ENCODE measurements around the gene GBF1.
"Not testable (repeated sequence)": the region's sequence is repeated elsewhere in the genome, so short reads cannot be mapped to it uniquely, and the experiment has no call there.

GBF1 gene

DNA sequence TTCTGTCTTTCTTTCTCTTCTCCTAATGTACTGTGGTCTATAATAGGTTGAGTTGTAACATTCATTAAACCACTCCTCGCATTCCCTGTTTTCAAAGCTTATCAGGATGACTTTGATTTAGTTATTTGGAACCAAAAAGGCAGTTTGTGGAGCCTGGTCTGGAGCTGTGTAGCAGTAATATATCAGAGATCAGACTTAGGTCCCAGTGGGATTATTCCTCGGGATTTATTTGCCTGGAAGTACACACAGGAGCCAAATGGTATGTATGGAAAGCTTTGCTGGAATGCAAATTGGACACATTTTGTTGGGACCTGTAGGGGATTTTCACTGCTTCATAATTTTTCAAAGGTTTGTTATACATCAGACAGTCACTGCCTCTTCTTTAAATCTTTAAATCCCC lies 40.9 kb downstream of the GBF1 start:
- Histone ChIP-seq H3K36me3 (replicated peaks) (peaks cover 3% of the 10 kb centered on the region; the same call in 1 of the 2 replicates), H3K4me1 (peaks cover 3% of the 10 kb centered on the region), H3K4me3 (no peak overlapping the region), H3K27me3 (ENCODE audit: low read depth) (no peaks in the 10 kb centered on the region), H3K9me3 (no peaks in the 10 kb centered on the region)
- in situ Hi-C loops (cut with MboI; ENCODE audit: low sequenced_read_pairs), result no loop called here
- DNase-seq (ENCODE audit: low spot score in 2 of 2), result no peak

DNA sequence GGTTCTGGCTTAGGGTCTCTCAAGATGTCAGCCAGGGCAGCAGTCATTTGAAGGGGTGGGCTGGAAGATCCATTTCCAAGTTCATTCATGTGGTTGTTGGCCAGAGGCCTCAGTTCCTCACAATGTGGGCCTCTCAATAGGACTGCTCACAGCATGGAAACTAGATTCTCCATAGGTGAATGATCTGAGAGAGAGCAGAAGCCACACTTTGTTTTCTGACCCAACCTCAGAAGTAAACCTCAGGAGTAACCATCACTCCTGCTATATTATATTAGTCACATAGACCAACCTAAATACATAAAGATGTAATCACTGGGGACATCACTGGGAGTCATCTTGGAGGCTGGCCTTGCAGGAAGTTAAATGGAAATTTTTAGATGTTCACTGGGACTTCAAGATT lies 42.2 kb downstream of the GBF1 start:
- H3K4me1 ChIP-seq, result peaks cover 3% of the 10 kb centered on the region
- in situ Hi-C loops (cut with MboI; ENCODE audit: low sequenced_read_pairs), result no loop called here
- no peak for DNase-seq (ENCODE audit: low spot score in 2 of 2)
- H3K9me3 ChIP-seq, result no peaks in the 10 kb centered on the region
- H3K36me3 ChIP-seq (replicated peaks), result peaks cover 3% of the 10 kb centered on the region; the same call in 1 of the 2 replicates
- H3K27me3 ChIP-seq (ENCODE audit: low read depth), result no peaks in the 10 kb centered on the region
- no peak overlapping the region for H3K4me3 ChIP-seq

DNA sequence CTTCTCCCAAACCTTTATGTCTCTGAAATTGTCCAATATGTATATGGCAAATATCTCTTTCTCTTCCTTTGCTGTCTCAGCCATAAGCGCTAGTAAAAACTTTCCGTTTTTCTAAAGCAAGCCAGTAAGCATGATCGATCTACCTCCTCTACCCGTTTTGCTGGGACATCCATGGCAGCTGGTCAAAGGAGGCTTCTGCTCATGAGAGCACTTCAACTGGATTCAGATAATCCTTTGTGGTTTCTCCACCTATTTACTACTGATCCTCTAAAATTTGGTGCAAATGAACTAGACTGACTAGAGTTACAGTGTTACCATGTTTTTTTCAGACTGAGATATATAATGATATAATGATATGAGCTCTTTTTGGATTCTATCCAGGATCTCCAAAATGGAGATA lies 42.7 kb downstream of the GBF1 start:
- Histone ChIP-seq H3K27me3 (ENCODE audit: low read depth) (no peaks in the 10 kb centered on the region), H3K4me1 (peaks cover 3% of the 10 kb centered on the region), H3K9me3 (no peaks in the 10 kb centered on the region), H3K4me3 (no peak overlapping the region), H3K36me3 (replicated peaks) (peaks cover 3% of the 10 kb centered on the region; the same call in 1 of the 2 replicates)
- no peak for DNase-seq (ENCODE audit: low spot score in 2 of 2)
- in situ Hi-C loops (cut with MboI; ENCODE audit: low sequenced_read_pairs), result no loop called here

DNA sequence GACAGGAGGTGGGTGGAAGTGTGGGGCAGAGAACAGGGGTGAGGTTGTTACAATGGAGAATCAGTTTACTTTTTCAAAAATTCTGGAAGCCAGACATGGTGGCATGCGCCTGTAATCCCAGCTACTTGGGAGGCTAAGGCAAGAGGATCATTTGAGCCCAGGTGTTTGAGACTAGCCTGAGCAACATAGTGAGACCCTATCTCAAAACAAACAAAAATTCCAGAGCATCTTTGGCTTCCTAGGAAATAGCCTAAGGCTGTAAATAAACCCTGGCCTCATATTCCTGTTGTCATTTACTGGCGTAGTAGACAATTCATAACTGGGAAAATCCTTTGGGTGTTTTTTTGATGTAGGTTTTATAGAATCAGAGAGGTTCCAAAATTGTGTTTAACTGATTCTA lies 44.0 kb downstream of the GBF1 start:
- H3K27me3 ChIP-seq (ENCODE audit: low read depth), result no peaks in the 10 kb centered on the region
- no peaks in the 10 kb centered on the region for H3K9me3 ChIP-seq
- in situ Hi-C loops (cut with MboI; ENCODE audit: low sequenced_read_pairs), result no loop called here
- H3K4me1 ChIP-seq, result peaks cover 3% of the 10 kb centered on the region
- H3K36me3 ChIP-seq (replicated peaks), result peaks cover 3% of the 10 kb centered on the region; the same call in 1 of the 2 replicates
- H3K4me3 ChIP-seq, result no peak overlapping the region
- no peak for DNase-seq (ENCODE audit: low spot score in 2 of 2)

DNA sequence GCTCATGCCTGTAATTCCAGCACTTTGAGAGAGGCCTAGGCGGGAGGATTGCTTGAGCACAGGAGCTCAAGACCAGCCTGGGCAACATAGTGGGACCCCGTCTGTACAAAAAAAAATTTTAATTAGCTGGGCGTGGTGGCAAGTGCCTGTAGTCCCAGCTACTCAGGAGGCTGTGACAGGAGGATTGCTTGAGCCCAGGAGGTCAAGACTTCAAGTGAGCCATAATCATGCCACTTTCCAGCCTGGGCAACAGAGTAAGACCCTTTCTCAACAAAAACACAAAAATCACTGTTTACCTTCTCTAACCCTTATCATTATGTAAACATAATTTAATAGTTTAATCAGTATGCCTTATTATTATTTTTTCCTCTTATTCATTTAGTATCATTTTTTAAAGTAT lies 44.5 kb downstream of the GBF1 start:
- Histone ChIP-seq H3K9me3 (no peaks in the 10 kb centered on the region), H3K36me3 (replicated peaks) (peaks cover 3% of the 10 kb centered on the region; the same call in 1 of the 2 replicates), H3K4me3 (no peak overlapping the region), H3K4me1 (peaks cover 7% of the 10 kb centered on the region), H3K27me3 (ENCODE audit: low read depth) (no peaks in the 10 kb centered on the region)
- no peak for DNase-seq (ENCODE audit: low spot score in 2 of 2)
- in situ Hi-C loops (cut with MboI; ENCODE audit: low sequenced_read_pairs), result no loop called here

DNA sequence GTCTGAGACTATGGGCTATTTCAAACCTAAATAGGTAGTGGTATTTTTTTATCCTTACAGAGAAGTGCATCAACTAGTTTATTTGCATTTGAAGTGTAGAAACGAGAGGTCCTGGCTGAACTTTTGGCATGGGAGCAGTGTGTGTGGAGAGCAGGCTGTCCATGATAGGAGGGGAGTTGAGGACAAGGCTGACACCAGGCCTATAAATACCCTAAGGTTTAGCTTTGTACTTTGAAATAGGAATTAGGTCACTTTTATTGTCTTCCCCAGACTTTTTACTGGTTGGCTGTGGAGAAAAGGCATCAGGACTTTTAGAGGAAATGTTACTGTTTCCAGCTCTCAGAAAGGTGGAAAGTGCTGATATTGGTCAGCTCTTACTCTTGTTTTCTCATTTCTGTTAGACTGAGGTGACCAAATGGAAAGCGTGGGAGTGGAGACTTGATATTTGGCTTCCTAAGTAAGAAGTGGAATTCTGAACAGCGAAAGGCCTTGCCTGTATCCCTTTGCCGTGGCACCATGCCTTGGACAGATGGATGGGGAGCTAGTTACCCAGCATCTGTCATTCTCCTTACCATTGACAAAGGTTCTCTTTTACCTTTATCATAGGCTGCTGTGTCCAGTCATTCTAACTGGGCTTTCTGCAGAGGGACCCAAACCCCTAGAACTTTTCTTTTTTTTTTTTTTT lies 46.0 kb downstream of the GBF1 start:
- no peaks in the 10 kb centered on the region for H3K27me3 ChIP-seq (ENCODE audit: low read depth)
- DNase-seq (ENCODE audit: low spot score in 2 of 2), result no peak
- in situ Hi-C loops (cut with MboI; ENCODE audit: low sequenced_read_pairs), result no loop called here
- peaks cover 3% of the 10 kb centered on the region; the same call in 1 of the 2 replicates for H3K36me3 ChIP-seq (replicated peaks)
- H3K9me3 ChIP-seq, result no peaks in the 10 kb centered on the region
- H3K4me1 ChIP-seq, result peaks cover 14% of the 10 kb centered on the region
- no peak overlapping the region for H3K4me3 ChIP-seq

DNA sequence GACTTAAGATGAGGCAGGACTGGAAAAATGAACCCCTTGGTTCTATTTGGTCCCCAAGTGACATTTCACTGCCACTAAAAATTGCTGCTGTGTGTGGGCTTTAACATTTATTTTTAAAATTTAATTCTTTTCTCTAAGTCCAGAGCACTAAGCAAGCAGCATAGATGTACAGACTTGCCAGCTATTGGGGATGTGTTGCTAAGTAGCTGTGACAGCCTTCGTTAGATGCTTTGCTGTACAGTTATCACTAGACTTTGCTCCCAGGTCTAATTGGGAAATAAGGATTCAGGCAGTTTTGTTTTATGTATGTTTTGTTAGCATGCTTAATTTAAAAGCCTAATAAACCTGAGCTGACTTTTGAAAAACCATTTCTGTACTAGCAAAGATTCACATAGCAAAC lies 51.8 kb downstream of the GBF1 start:
- DNase-seq (ENCODE audit: low spot score in 2 of 2), result no peak
- no peaks in the 10 kb centered on the region for H3K36me3 ChIP-seq (replicated peaks)
- no peak overlapping the region for H3K4me3 ChIP-seq
- in situ Hi-C loops (cut with MboI; ENCODE audit: low sequenced_read_pairs), result no loop called here
- H3K27me3 ChIP-seq (ENCODE audit: low read depth), result no peaks in the 10 kb centered on the region
- no peaks in the 10 kb centered on the region for H3K9me3 ChIP-seq
- H3K4me1 ChIP-seq, result peaks cover 11% of the 10 kb centered on the region

DNA sequence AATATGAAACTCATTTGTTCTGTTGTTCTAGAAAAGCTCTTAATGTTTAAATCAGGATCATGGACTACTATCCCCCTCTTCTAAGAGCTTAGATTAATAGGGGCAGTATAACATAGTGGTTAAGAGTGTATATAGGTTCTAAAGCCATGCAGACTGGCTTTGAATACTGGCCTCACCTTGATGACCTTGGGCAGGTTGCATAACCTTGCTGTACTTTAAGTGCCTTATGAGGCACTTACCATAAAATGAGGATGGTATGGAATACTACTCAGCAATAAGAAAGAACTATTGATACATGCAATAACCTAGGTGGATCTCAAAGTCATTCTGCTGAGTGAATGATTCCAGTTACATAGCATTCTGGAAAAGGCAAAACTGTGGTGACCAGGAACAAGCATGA lies 53.6 kb downstream of the GBF1 start:
- Histone ChIP-seq H3K27me3 (ENCODE audit: low read depth) (no peaks in the 10 kb centered on the region), H3K9me3 (no peaks in the 10 kb centered on the region), H3K4me3 (no peak overlapping the region), H3K36me3 (replicated peaks) (no peaks in the 10 kb centered on the region), H3K4me1 (peaks cover 11% of the 10 kb centered on the region)
- no peak for DNase-seq (ENCODE audit: low spot score in 2 of 2)
- in situ Hi-C loops (cut with MboI; ENCODE audit: low sequenced_read_pairs), result no loop called here

DNA sequence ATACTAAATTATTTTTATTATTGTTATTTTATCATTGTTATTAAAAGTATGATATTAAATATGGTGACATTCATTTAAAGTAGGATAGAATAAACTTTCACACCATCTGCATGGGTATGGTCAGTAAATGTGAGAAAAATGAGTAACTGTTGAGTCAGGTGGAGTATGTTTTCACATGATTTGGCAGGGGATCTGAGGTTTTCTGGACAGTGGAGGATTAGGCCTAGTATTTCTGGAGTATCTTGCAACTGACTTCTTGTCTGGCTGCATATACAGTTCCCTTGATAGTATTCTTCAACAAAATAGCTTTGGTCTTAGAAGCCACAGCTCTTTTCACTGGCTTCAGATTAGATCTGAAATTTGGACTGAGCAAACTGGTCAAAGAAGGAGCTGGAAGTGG lies 54.5 kb downstream of the GBF1 start:
- H3K36me3 ChIP-seq (replicated peaks), result no peaks in the 10 kb centered on the region
- H3K4me1 ChIP-seq, result peaks cover 6% of the 10 kb centered on the region
- DNase-seq (ENCODE audit: low spot score in 2 of 2), result no peak
- no peaks in the 10 kb centered on the region for H3K9me3 ChIP-seq
- no peaks in the 10 kb centered on the region for H3K27me3 ChIP-seq (ENCODE audit: low read depth)
- no peak overlapping the region for H3K4me3 ChIP-seq
- in situ Hi-C loops (cut with MboI; ENCODE audit: low sequenced_read_pairs), result no loop called here

DNA sequence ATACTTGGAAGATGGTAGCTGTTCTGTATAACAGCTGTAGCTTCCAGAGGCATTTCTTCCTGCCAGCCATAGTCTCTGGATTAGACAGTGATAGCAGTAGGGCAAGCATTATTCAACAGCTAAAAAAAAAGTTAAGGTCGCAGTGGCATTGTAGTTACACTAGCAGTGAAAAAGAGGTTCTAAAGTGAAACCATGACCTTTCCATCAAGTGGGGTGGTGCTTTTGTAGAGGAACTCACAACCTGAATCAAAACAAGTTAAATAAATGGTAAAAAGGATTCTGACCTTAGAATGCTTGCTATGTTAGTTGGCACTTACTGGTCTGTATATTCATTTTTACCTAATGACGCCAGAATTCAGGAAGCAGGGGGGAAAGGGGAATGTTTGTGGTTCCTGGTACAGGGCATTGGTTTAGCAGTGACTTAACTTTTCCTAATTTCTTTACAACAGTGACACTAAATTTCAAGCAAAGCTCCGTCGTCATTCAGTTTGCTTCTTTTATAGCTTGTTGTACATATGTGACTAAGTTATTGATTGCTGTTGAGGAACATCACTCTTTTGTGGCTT lies 55.0 kb downstream of the GBF1 start:
- in situ Hi-C loops (cut with MboI; ENCODE audit: low sequenced_read_pairs), result no loop called here
- DNase-seq (ENCODE audit: low spot score in 2 of 2), result no peak
- no peaks in the 10 kb centered on the region for H3K9me3 ChIP-seq
- no peaks in the 10 kb centered on the region for H3K36me3 ChIP-seq (replicated peaks)
- H3K4me1 ChIP-seq, result peaks cover 1% of the 10 kb centered on the region
- H3K4me3 ChIP-seq, result no peak overlapping the region
- no peaks in the 10 kb centered on the region for H3K27me3 ChIP-seq (ENCODE audit: low read depth)

DNA sequence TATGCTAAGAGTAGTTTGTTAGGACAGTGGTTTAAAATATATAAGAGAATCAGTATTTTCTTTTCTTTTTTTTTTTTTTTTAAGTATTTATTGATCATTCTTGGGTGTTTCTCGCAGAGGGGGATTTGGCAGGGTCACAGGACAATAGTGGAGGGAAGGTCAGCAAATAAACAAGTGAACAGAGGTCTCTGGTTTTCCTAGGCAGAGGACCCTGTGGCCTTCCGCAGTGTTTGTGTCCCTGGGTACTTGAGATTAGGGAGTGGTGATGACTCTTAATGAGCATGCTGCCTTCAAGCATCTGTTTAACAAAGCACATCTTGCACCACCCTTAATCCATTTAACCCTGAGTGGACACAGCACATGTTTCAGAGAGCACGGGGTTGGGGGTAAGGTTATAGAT lies 55.6 kb downstream of the GBF1 start:
- H3K9me3 ChIP-seq; H3K27me3 ChIP-seq (ENCODE audit: low read depth); in situ Hi-C loops (cut with MboI; ENCODE audit: low sequenced_read_pairs); H3K36me3 ChIP-seq (replicated peaks); H3K4me1 ChIP-seq; H3K4me3 ChIP-seq; DNase-seq (ENCODE audit: low spot score in 2 of 2): not testable (repeated sequence)

DNA sequence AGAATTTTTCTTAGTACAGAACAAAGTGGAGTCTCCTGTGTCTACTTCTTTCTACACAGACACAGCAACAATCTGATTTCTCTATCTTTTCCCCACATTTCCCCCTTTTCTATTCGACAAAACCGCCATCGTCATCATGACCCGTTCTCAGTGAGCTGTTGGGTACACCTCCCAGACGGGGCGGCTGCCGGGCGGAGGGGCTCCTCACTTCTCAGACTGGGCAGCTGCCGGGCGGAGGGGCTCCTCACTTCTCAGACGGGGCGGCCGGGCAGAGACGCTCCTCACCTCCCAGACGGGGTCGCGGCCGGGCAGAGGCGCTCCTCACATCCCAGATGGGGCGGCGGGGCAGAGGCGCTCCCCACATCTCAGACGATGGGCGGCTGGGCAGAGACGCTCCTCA lies 56.0 kb downstream of the GBF1 start:
- H3K9me3 ChIP-seq; H3K4me1 ChIP-seq; H3K36me3 ChIP-seq (replicated peaks); H3K4me3 ChIP-seq; in situ Hi-C loops (cut with MboI; ENCODE audit: low sequenced_read_pairs); DNase-seq (ENCODE audit: low spot score in 2 of 2); H3K27me3 ChIP-seq (ENCODE audit: low read depth): not testable (repeated sequence)

DNA sequence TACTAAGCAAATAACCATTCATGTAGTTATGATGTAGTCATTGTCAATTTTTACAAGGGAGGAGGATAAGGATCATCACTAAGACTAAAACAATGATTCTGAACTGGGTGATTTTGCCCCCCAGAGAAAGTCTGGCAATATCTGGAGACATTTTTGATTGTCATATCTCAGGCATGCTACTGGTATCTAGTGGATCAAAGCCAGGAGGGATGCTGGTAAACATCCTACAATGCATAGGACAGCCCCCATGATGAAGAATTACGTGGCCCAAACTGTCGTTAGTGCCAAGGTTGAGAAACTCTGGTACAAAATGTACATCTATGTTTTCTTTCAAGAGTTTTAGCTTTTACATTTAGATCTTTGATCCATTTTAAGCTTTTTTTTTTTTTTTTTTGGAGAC lies 57.3 kb downstream of the GBF1 start:
- no peak overlapping the region for H3K4me3 ChIP-seq
- no peaks in the 10 kb centered on the region for H3K36me3 ChIP-seq (replicated peaks)
- H3K9me3 ChIP-seq, result no peaks in the 10 kb centered on the region
- no peaks in the 10 kb centered on the region for H3K4me1 ChIP-seq
- no peaks in the 10 kb centered on the region for H3K27me3 ChIP-seq (ENCODE audit: low read depth)
- in situ Hi-C loops (cut with MboI; ENCODE audit: low sequenced_read_pairs), result no loop called here
- DNase-seq (ENCODE audit: low spot score in 2 of 2), result no peak

DNA sequence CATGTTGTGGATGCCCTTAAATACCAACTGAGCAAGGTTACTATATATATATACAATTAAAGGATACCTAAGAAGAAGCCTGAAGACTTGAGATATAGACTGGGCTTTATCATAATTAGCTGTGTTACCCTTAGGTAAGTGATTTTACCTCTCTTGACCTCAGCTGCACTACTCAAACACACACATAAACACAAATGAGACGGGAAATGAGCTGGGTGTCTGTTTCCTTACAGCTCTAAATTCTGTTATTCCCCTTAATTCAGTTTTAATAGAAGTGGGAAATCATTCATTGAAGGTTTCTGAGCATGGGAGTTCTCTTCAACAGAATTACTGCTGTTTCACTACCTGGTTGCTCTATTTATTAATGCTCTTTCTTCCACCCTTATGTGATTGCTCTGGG lies 60.7 kb downstream of the GBF1 start:
- H3K9me3 ChIP-seq, result no peaks in the 10 kb centered on the region
- H3K4me3 ChIP-seq, result no peak overlapping the region
- no peaks in the 10 kb centered on the region for H3K36me3 ChIP-seq (replicated peaks)
- no peak for DNase-seq (ENCODE audit: low spot score in 2 of 2)
- H3K27me3 ChIP-seq (ENCODE audit: low read depth), result no peaks in the 10 kb centered on the region
- in situ Hi-C loops (cut with MboI; ENCODE audit: low sequenced_read_pairs), result no loop called here
- peaks cover 9% of the 10 kb centered on the region for H3K4me1 ChIP-seq

DNA sequence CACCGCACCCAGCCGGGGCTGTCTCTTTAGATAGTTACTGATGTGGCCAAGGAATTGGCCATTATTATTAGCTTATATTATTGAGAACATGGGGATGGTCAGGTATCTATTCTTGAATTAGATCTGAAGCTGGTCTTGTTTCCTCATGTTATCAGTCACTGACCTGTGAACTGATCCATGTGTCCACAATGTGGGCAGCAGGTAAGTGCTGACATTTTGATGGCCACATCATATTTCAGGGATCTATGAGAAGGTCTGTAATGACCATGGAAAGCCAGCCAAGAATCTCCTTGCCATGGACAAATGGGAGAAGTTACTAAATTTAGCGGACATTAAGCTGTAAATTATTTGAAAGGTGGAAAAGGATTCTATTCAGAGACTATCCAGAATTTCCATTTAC lies 61.4 kb downstream of the GBF1 start:
- in situ Hi-C loops (cut with MboI; ENCODE audit: low sequenced_read_pairs), result no loop called here
- Histone ChIP-seq H3K36me3 (replicated peaks) (no peaks in the 10 kb centered on the region), H3K27me3 (ENCODE audit: low read depth) (no peaks in the 10 kb centered on the region), H3K4me3 (no peak overlapping the region), H3K9me3 (no peaks in the 10 kb centered on the region), H3K4me1 (peaks cover 15% of the 10 kb centered on the region)
- no peak for DNase-seq (ENCODE audit: low spot score in 2 of 2)
